CD4-positive, alpha-beta T cell treated with Interleukin-4 for 1 hour (primary cell): ENCODE data around the gene DGKB.

Experiments
- DNase-seq, 2 donors: peaks; one replicate each; pipeline ENCODE4 v3.0.0-alpha.2; 2020 to 2022

The DGKB gene

DNA sequence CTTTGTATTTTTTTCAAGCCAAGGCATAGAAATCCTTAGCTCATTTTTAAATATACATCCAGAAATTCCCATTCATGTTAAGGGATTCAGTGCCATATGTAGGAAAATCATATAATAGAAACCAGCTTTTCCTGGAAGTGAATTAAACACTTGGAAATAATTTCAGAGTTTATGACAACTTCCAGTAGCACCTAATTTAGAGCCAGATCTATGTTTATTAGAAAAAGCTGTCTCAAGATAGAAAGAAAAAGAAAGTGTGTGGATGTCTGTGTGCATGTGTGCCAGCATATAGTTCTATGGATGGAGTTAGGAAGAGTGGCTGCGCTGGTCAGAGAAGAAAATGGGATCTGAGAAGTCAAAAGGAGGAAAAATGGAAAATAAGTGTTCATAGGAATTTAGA lies 225.7 kb downstream of the DGKB start:
- DNase-seq, result no peak

DNA sequence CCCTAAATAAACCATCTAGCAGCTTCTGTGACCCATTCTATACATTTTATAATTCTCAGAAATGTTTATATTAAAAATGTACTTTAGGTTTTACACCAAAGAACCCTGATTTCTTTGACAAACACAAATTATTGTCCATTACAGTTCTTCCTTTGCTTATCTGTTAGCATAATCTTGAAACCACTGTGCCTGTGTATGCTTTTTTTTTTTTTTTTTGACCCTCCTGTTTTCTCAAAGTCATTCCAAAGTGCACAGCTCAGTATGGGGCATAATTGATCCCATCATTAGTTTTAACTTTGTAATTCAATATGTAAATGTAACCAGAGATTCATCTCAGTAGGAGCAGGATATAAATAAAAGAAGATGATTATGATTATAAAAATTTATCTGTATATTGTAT lies 229.3 kb downstream of the DGKB start:
- no peak for DNase-seq

DNA sequence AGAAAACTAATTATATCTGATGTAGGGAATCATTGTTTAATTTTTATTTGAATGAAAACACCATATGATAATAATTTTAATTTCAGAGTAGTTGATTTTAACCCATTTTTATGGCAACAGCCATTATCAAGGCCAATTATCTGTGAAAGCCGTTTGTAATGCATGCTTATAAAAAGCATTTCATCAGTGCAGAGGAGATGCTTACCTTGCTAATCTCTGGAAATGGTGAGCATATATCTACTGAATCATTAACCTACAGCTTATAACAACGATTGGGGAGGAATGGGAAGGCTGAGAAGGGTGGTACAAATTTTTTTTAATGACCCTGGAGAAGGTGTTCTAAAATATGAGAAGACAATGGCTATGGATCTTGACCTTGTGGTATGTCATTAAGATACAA lies 235.6 kb downstream of the DGKB start:
- DNase-seq, result no peak

DNA sequence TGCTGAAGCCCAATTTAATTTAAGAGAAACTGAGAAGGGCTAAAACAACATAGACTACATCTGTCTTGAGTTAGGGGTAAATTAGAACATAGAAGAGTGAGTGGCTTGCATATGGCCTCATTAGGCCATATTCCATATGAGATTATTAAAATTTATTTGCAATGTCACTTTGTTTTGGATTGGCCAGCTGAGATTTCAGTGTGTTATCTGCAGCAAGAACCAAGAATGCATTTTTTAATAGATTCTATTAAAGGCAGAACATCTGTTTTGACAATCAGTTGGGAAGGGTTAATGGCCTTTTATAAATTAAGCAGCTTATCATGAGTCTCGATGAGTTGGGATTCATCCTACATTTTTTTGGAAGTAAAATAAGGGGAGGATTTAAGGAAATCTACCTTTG lies 236.2 kb downstream of the DGKB start:
- no peak for DNase-seq

DNA sequence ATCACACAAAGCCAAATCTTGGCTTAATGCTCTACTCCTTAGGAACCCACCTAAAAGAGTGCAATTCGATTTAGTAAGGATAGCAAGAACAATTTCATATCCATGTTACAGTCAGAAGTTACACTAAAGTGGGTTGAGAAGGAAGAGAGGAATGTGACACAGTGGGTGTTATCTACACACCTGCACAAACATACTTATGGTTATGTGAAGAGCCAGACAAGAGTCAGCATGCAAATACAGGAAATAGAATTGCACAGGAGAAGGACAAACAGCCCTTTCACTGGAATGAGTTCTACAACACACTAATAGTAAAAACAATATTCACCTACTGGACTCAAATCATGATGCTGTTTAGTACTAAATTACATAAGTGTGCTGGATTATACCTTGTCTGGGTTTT lies 262.8 kb downstream of the DGKB start:
- no peak for DNase-seq

DNA sequence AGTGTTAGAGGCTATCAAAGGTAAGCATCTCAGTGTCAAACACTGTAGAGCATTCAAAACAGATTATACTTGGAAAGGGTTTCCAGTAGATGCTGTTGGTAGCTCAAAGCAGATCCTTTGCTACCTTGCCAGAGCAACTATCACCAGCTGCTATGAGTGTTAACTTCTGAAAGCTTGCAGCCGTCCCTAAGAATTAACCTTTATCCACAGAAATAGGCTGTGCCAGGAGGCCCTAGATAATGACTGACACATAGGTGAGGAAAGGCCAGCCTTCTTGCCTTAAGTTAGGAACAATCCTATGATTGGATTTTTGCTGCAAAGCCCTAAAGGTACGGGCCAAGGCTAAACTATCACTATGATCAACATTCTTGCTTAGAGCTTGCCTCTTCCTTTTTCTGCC lies 263.2 kb downstream of the DGKB start:
- no peak for DNase-seq

DNA sequence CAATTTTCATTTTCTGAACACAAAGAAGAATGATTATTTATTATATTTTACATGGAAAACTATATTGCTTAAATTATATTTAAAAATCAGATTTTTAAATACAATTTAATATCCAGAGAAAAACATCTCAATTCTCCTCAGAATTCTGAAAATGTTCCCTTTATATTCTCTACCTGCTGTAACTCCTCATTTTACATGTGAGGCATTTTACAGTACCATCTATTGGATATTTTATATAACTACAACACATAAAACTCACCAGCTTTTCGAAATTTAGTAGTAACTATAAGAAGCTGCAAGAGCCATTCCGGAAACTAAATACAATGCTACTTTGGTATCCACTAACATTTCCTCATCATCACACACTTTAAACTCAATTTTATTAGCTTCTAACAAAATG lies 264.6 kb downstream of the DGKB start:
- DNase-seq, result no peak

DNA sequence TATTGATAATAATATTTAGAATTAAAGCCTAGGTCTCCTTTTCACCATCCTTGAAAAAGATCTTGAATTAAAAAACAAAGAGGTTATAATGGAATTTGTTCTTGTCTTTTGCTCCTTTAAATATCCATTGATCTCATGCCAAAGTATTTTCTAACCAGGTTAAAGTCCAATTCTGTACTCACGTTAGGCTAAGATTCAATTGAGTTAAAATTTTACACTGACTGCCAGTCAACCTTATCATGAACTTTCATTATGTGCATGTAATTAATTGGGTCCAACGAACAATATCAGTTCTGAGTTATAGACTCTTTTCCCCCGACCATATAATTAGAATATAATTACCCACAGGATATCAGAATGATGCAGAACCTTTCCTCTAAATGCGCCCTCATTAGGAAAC lies 266.6 kb downstream of the DGKB start:
- no peak for DNase-seq

DNA sequence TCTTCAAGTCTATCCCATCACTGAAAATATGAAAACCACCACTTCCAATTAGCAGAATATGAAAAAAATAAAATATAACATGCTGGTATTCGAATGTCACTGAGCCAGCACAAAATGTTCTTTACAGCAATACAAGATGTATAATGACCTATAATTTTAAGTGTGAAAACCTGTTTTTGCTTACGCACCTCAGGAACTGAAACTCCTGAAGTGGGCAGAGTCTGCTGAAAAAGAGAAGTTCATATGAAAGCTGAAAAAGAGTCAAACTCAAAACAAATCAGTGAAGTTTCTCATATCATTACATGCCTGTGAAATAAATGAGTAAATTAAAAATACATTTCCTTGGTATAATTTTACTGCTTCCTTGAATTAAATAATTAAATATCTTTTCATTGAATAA lies 272.5 kb downstream of the DGKB start:
- no peak for DNase-seq

DNA sequence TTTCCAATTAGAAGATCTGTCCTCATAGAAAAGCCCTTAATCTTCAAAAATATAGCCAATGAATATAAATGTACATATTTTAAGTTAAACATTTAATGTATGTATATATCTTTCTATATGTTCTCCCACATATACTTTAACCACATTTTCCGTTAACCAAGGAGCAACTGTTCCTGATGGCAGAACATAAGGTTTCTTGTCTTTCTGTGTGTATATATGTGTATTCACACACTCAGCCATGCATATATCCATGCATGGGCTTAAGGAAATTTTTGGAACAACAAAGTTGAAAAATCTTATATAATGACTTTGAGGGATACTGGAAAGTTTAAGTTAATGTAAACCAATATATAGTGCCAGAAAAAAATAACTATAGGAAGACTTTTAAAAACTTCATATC lies 274.0 kb downstream of the DGKB start:
- DNase-seq, result no peak

DNA sequence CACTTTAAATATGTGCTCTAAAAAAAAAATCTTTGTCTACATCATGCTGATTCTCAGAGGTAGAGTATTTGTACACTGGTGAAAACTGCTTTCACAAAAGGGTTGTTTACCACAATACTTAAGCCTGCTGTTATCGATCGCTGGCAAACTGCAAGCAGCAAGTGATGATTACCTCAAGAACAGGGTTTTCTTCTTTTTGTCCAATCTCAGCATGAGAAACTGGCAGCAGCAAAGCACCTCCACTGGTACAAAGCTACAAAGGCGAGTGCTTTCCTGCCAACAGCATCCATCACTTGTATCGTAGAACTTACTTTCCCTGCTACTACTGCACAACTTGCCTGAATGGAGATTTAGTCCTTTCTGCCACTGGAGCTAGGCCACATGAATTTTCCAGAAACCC lies 276.5 kb downstream of the DGKB start:
- DNase-seq, result no peak

DNA sequence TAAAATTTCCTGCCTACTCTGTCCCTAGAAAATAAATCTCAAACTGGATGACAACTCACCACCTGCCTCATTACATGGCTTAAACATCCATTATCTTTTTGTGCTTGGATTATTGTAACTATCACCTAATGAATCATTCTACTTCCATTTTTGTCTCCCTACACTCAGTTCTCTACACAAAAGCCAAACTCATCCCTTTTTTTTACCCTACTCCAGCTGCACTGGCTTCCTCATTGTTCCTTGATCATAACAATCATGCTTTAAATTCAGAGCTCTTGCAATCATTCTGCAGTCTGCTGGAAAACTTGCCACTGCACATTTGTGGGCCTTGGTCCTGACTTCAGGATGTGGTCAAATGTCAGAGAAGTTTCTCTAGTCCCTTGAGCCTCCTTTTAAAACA lies 280.0 kb downstream of the DGKB start:
- DNase-seq, result no peak

DNA sequence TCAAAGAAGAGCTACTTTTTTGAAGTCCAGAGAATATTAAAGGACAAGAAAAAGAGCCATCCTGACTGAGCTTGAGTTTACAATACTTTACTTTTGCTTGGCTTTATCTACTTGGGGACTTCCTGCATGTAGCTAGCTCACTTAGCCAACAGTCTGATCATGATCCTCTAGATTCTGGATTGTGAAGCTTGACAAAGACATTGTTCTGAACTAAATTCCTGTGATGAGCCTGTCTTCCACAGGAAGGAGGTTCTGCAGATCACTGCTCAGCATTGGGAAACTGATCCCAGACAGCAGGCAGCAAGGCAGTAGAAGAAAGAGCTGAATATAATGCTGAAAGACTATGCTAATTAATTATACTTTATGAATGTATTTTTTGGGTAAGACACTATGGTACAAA lies 296.4 kb downstream of the DGKB start:
- DNase-seq, result no peak

DNA sequence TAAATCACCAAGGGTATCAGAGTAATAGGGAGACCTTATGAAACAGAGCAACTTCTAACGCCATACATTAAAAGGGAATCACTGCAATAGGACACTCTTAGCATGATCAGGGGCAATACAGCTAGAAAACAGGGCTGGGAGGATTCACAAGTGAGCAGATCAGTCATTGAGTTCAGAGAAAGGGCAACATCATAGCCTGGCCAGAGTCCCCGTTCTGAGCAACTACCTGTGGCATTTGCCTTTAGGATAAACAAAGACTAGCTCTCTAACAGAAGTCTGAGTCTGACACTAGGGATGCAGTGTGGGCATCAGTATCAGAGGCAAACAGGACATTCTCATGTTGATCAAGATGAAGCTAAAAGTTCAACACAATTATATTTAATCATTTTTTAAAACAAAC lies 297.9 kb downstream of the DGKB start:
- DNase-seq, result no peak

DNA sequence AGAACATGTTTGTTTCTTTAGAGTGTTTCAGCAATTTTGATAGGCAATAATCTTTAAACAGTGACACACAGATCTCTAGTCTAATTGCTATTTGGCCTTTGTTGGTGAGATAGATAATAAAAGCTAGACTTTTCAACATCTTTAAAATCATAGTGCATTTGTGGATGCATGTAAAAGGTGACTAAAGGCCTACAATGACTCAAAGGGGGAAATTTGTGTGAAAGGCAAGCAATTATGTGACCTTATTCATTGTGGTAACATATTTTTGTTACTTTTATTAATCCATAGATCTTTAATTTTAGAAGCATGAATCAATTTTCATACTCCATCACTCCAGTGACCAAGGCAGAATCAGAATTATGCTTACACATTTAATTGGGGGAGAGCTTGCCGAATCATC lies 299.7 kb downstream of the DGKB start:
- DNase-seq, result no peak

DNA sequence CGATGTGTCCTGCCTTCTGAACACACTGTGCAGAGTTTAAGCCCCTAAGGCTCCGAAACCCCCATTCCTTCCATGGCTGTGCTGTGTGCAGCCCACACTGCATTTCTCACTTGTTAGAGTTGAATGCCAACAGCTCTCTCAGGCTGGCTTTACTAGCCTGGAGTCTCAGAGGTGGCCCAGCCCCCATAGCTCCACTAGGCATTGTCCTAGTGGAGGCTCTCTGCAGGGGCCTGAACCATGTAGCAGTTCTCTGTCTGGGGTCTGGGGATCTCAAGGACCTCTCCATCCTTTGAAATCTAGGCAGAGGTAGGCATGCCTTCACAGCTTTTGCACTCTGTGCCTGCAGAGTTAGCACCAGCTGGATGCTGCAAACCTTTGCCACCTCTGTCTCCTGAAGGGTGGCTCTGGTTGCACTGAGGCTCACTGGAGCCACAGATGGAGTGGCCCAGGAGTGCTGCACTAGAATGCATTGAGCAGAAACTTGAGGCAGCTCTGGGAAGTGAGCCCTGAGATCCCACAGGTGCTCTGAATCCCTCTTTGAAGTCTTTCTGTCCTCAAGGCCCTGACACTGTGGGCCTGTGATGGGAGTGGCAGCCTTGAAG lies 301.7 kb downstream of the DGKB start:
- DNase-seq, result no peak

DNA sequence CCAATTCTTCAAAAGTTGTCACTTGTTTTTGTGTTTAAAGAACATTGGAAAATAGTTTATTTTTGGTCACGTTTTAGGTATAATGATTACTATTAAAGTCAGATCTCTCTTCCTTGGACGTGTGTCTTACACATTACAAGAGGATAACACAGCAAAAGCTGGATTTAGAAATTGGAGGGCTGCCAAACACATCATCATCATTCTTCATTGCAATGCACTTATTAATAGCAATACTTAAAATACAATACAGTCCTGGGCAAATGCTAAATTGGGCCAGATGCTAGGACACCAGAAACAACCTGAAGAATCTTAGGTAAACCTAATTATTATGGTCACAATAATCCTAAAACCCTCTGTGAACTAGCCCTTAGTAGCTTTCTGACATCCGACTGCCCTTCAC lies 303.6 kb downstream of the DGKB start:
- DNase-seq, result no peak

DNA sequence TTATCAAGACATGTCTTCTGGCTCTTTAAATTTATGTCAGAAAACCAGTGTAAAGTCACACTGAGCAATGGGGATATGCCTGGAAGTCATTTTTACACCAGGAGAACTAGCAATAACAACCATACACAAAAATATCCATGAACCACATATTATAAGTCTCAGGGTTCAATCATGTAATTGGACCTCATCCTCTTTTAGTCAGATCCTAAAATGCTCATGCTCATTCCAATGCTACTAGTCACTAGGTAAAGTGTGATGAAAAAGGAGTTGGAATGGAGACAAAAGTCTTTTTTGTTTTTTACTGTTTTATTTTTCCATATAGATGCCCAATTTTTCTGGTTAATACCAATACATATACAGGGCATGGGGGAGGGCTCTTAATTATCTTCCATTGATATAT lies 306.1 kb downstream of the DGKB start:
- DNase-seq, result no peak

DNA sequence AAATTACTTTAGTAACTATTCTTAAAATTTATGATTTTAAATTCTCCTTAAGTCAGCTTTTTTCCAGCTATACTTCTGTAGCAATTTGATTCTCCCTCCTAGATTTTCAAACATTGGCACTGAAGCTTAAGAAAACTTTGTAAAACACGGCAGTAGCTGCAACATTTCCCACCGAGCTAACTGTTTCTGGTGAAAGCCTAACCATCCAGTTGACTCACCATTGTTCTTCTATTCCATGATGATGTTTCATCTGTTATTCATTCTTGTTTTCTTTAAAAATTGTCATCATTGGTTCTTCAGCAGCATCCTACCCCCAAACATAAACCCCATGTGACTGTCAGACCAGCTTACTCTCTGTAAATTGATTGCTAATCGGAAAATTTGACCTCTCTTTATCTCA lies 312.3 kb downstream of the DGKB start:
- DNase-seq, result no peak

DNA sequence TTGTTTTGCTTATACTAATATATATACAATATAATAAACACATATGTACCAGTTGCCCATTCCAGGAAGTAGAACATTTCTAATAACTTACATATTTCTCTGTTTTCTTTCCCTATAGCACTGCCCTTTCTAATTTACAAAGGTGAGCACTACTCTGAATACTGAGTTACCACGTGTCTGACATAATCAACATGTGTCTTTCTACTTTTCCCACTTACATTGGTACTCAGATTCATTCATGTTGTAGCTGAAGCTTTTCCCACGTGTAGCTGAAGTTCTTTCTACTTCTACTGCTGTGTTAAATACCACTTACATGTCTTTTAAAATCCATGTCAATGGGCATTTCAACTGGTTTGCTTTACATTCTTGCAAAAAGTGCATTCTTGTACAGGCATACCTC lies 317.3 kb downstream of the DGKB start:
- no peak for DNase-seq

DNA sequence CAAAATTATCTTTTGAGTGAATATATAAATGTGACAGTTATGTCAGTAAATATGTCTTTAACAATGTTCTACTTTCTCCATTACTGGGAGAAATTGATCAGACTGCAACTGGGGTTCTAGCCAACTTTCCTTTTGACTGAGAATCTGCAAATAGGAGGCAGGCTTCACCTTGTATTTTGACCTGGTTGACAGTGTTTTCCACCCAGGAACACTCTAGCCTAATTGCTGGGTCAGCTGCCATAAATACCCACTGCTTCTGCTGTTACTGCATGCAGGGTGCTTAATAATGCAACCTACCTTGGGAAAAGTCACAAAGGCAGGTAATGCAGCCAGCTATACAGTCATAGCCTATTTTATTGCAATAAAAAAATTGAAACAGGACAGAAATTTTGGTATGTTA lies 319.0 kb downstream of the DGKB start:
- DNase-seq, result no peak

DNA sequence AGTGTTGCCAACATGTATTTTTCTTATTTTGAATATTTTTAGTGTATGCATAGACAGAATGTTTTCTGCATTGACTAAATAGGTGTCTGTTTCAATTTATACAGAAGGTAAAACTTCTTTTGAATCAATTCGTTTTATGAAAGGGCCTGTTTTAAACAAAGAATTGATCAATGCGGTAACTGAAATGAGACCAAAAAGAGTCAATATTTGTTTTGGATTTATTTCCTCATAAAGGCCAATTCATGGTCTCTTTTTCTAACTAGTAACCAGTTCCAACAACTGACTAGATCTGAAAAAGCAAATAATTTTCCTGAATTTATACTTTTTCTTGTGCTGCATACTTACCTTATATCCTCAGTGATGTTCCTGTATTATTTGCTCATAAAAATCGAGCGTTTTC lies 320.5 kb downstream of the DGKB start:
- no peak for DNase-seq

DNA sequence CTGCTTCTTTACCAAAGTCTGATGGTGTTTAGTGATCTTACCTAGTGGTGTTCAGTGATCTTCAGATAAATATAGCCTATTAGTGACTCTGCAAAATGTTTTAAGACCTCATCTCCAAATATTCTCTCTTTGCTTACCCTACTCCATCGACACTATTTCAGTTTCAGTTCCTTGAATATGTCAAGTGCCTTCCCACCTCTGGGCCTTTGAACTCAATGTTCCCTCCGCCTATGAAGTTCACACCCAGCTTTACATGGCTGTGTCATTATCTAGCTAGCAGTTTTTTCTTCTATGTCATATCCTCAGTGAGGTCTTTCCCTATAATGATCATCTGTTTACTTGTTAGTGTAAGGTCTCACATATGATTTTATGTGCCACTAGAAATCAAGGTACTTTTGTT lies 322.6 kb downstream of the DGKB start:
- DNase-seq, result no peak

DNA sequence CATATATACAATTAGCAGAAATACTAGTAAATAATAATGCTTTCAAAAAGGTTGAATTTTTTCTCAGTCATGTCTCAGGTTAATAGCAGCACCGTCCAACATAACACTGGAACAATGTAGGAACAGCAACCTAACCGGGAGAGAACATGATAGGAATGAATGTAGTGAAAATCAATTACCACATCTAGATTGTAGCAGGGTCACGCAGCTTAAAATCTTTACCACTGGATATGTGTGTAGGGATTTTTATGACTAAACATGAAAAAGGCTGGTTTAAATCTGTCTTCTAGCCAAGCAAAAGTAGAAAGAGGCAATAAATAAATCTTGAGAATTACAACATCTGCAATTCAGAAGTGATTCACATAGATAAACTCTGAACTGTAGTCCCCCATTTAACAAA lies 326.0 kb downstream of the DGKB start:
- DNase-seq, result no peak

DNA sequence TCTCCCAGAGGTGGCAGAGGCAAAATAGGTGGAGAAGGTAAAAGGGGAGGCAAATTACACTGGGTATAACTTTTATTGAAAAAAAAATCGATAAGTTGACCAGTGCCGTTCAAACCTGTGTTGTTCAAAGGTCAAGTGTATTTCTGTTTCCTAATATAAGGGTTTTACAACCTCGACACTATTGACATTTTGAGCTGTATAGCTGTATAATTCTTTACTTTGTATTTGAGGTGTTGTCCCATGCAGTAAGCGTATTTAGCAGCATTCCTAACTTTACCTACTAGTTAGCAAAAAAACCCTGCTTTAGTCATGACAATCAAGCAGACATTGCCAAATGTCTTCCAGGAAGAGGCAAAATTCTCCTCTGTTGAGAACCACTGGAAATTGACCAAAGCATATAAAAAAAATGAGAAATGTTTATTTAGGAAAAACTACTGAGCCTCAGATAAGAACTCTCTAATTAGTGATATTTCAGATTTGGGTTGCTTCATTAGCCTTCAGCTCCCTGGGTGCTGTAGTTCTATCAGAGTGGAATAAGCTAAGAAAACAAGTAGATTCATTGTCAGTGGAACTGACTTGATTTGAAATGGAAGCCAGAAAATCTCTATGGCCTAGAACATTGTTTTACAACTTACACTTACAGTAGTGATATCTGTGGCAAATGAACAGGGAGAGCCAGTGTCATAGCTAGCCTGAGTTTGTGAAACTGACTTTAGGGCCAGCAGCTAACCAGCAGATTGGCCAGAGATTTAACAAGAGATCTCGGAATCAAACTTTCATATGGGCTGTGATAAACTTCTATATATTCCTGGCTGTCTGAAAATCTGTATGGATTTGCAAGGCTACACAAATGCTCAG lies 331.6 kb downstream of the DGKB start:
- no peak for DNase-seq
